GM21390 (cell line): Measurements from ENCODE around the gene TPP2.

Source experiments
- ATAC-seq: cut with Tn5 transposase; IDR thresholded peaks from one replicate; pipeline ENCODE4 v1.9.1; 2021; ENCODE audit not compliant: unreplicated experiment

The TPP2 gene

GRCh38 chr13:102651892-102652291 lies 55.1 kb downstream of the TPP2 start:
- ATAC-seq = no peak

- no peak for ATAC-seq
Measured at GRCh38 chr13:102654756-102655155, 58.0 kb downstream of the TPP2 start.

- ATAC-seq = no peak
Measured at GRCh38 chr13:102657630-102658029, 60.8 kb downstream of the TPP2 start.

GRCh38 chr13:102658660-102659059 lies 61.9 kb downstream of the TPP2 start:
- ATAC-seq = no peak

- no peak for ATAC-seq
Measured at GRCh38 chr13:102659168-102659713, 62.5 kb downstream of the TPP2 start.

- no peak for ATAC-seq
Measured at GRCh38 chr13:102667023-102667422, 70.2 kb downstream of the TPP2 start.

GRCh38 chr13:102667911-102668310 lies 71.1 kb downstream of the TPP2 start:
- no peak for ATAC-seq

GRCh38 chr13:102670130-102670529 lies 73.3 kb downstream of the TPP2 start:
- no peak for ATAC-seq

- ATAC-seq = no peak
Measured at GRCh38 chr13:102675115-102675514, 78.3 kb downstream of the TPP2 start.

GRCh38 chr13:102677122-102677521 lies 80.3 kb downstream of the TPP2 start:
- ATAC-seq = no peak

- no peak for ATAC-seq
Measured at GRCh38 chr13:102678339-102679107, 81.7 kb downstream of the TPP2 start.

GRCh38 chr13:102679449-102680132 lies 82.8 kb downstream of the TPP2 start:
- no peak for ATAC-seq

GRCh38 chr13:102680133-102680717 lies 83.4 kb downstream of the TPP2 start:
- ATAC-seq = no peak

GRCh38 chr13:102680842-102681740 lies 84.3 kb downstream of the TPP2 start:
- ATAC-seq = peak; percentile 57

- ATAC-seq = no peak
Measured at GRCh38 chr13:102682211-102682610, 85.4 kb downstream of the TPP2 start.

GRCh38 chr13:102682727-102683126 lies 85.9 kb downstream of the TPP2 start:
- ATAC-seq = no peak

GRCh38 chr13:102683637-102684036 lies 86.9 kb downstream of the TPP2 start:
- ATAC-seq = no peak

GRCh38 chr13:102686024-102686423 lies 89.2 kb downstream of the TPP2 start:
- no peak for ATAC-seq

GRCh38 chr13:102687520-102687919 lies 90.7 kb downstream of the TPP2 start:
- ATAC-seq = no peak

GRCh38 chr13:102688306-102688973 lies 91.7 kb downstream of the TPP2 start:
- ATAC-seq = no peak
